ENCODE results near the gene SLC6A12. TPM values are rescaled to one million over a fixed set of nuclear protein-coding genes. Genes with fewer than 3 reads are reported as not detected.

Gene SLC6A12
- polyA plus RNA-seq, 1 of the 3 experiments (the other 2 are of a cell fraction) = 0.02 TPM

DNA sequence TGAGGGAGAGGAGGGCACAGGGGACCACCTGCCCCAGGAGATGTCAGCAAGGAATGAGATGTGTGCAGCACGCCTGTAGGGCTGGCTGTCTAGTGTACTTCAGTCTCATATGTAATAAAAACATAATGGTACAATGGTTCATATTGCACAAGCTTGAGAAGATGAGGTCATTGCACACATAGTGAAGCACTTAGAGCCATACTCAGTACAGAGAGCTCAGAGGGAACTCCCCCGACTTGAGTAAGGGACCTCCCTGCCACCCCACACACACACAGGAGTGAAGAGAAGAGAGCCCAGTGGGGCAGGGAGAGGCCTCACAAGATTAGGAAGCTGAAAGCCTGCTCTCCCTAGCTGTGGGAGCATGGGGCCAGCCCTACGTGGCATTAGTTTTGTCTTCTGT, 61.5 kb downstream of the SLC6A12 start:
- no peak overlapping the region for H3K27ac ChIP-seq (ENCODE audit: low read depth in 2 of 2, low read length in 1 of 2)
- no peaks in the 10 kb centered on the region for H3K79me2 ChIP-seq (ENCODE audit: insufficient read depth)
- H3K4me1 ChIP-seq (ENCODE audit: control insufficient read depth in 1 of 2, insufficient read depth in 2 of 2, low read depth in 1 of 2, low read length in 1 of 2) = peaks cover 0 to 13% of the 10 kb centered on the region in 2 experiments; a peak in 1 of 4 replicates
- no peaks in the 10 kb centered on the region for H3K27me3 ChIP-seq (ENCODE audit: insufficient read depth)
- no peak for DNase-seq
- H3K9ac ChIP-seq = no peak overlapping the region
- no peaks in the 10 kb centered on the region for H3K9me2 ChIP-seq
- no peaks in the 10 kb centered on the region for H4K20me1 ChIP-seq (ENCODE audit: insufficient read depth)
- H3K4me2 ChIP-seq = no peak overlapping the region
- no peak overlapping the region for H2AFZ ChIP-seq (ENCODE audit: low read depth)
- no peaks in the 10 kb centered on the region for H3F3A ChIP-seq (replicated peaks; ENCODE audit: insufficient read depth)
- no peaks in the 10 kb centered on the region for H3K9me3 ChIP-seq
- CTCF ChIA-PET = interaction anchor here (0.6 to 3.0 kb wide), 26 partner anchors 8 to 250 kb away, joined by 3 to 29 read pairs (median 4); no protein-coding TSS in a partner anchor
- H3K4me3 ChIP-seq (ENCODE audit: low read depth in 2 of 2, low read length in 1 of 2) = no peak overlapping the region
- POLR2A ChIA-PET = no interaction called here
- TF ChIP-seq, protein P1, sequence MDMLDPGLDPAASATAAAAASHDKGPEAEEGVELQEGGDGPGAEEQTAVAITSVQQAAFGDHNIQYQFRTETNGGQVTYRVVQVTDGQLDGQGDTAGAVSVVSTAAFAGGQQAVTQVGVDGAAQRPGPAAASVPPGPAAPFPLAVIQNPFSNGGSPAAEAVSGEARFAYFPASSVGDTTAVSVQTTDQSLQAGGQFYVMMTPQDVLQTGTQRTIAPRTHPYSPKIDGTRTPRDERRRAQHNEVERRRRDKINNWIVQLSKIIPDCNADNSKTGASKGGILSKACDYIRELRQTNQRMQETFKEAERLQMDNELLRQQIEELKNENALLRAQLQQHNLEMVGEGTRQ (IDR thresholded peaks at IDR 0.05; ENCODE audit: borderline replicate concordance, low read depth, low read length) = no peak
- TF ChIP-seq POLR2AphosphoS5 (IDR thresholded peaks at IDR 0.05; ENCODE audit: low read depth, low read length) = no peak
- TF ChIP-seq MXI1 (IDR thresholded peaks at IDR 0.05; ENCODE audit: low read depth, low read length) = no peak
- TF ChIP-seq FOXM1 (IDR thresholded peaks at IDR 0.05; ENCODE audit: low read depth) = no peak
- TF ChIP-seq RCOR1 (IDR thresholded peaks at IDR 0.05; ENCODE audit: low read length) = no peak
- TF ChIP-seq, protein P2, sequence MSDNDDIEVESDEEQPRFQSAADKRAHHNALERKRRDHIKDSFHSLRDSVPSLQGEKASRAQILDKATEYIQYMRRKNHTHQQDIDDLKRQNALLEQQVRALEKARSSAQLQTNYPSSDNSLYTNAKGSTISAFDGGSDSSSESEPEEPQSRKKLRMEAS (IDR thresholded peaks at IDR 0.05; ENCODE audit: low read depth) = no peak
- TF ChIP-seq RFX5 (IDR thresholded peaks at IDR 0.05; ENCODE audit: low read length) = no peak
- no peak for TF ChIP-seq GATA2 (CRISPR knock-in tag; IDR thresholded peaks at IDR 0.05)
- TF ChIP-seq, protein P3, sequence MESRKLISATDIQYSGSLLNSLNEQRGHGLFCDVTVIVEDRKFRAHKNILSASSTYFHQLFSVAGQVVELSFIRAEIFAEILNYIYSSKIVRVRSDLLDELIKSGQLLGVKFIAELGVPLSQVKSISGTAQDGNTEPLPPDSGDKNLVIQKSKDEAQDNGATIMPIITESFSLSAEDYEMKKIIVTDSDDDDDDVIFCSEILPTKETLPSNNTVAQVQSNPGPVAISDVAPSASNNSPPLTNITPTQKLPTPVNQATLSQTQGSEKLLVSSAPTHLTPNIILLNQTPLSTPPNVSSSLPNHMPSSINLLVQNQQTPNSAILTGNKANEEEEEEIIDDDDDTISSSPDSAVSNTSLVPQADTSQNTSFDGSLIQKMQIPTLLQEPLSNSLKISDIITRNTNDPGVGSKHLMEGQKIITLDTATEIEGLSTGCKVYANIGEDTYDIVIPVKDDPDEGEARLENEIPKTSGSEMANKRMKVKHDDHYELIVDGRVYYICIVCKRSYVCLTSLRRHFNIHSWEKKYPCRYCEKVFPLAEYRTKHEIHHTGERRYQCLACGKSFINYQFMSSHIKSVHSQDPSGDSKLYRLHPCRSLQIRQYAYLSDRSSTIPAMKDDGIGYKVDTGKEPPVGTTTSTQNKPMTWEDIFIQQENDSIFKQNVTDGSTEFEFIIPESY (IDR thresholded peaks at IDR 0.05; ENCODE audit: borderline replicate concordance, low read depth) = no peak
- TF ChIP-seq CHD2 (IDR thresholded peaks at IDR 0.05; ENCODE audit: low read length, partially characterized antibody) = no peak
- H3K36me3 ChIP-seq (replicated peaks in 1 of 2; ENCODE audit: control insufficient read depth in 1 of 2, insufficient read depth in 2 of 2, low read length in 1 of 2) = no peaks in the 10 kb centered on the region
- whole genome bisulfite sequencing (ENCODE audit: low lambda C conversion rate) = 11% methylated on average over 2 of the region's 3 CpGs

DNA sequence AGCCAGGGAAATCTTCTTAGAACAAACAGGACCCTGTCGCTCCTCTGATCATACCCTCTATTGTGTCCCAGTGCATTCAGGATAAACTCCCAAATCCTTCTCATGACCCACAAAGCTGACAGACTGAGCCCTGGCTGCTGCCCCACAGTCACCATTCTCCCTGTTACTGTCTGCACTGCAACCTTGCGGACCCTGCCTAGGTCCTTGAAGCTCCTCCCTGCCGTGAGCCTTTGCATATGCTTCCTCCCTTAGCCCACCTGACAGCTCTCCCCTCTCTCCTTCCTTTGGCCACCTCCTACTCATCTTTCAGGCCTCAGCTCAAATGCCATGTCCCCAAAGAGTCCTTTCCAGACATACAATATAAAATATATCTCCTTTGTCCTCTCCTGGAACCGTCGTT, 62.4 kb downstream of the SLC6A12 start:
- no peaks in the 10 kb centered on the region for H3K79me2 ChIP-seq (ENCODE audit: insufficient read depth)
- 52% methylated on average over 5 of the region's 5 CpGs for WGBS (ENCODE audit: low lambda C conversion rate)
- no peak overlapping the region for H3K4me2 ChIP-seq
- H3K27ac ChIP-seq (ENCODE audit: low read depth in 2 of 2, low read length in 1 of 2) = no peak overlapping the region
- H3F3A ChIP-seq (replicated peaks; ENCODE audit: insufficient read depth) = no peaks in the 10 kb centered on the region
- H3K27me3 ChIP-seq (ENCODE audit: insufficient read depth) = no peaks in the 10 kb centered on the region
- POLR2A ChIA-PET = no interaction called here
- no peaks in the 10 kb centered on the region for H4K20me1 ChIP-seq (ENCODE audit: insufficient read depth)
- no peak overlapping the region for H2AFZ ChIP-seq (ENCODE audit: low read depth)
- H3K36me3 ChIP-seq (replicated peaks in 1 of 2; ENCODE audit: control insufficient read depth in 1 of 2, insufficient read depth in 2 of 2, low read length in 1 of 2) = no peaks in the 10 kb centered on the region
- H3K9ac ChIP-seq = no peak overlapping the region
- no peaks in the 10 kb centered on the region for H3K9me2 ChIP-seq
- CTCF ChIA-PET = interaction anchor here (0.6 to 3.0 kb wide), 8 partner anchors 10 to 58 kb away, joined by 3 to 29 read pairs (median 4); no protein-coding TSS in a partner anchor
- H3K4me1 ChIP-seq (ENCODE audit: control insufficient read depth in 1 of 2, insufficient read depth in 2 of 2, low read depth in 1 of 2, low read length in 1 of 2) = peaks cover 0 to 13% of the 10 kb centered on the region in 2 experiments; a peak in 1 of 4 replicates
- no peak for DNase-seq
- no peak for TF ChIP-seq MEF2A (IDR thresholded peaks at IDR 0.05; ENCODE audit: borderline replicate concordance, low read depth)
- TF ChIP-seq, protein P4, sequence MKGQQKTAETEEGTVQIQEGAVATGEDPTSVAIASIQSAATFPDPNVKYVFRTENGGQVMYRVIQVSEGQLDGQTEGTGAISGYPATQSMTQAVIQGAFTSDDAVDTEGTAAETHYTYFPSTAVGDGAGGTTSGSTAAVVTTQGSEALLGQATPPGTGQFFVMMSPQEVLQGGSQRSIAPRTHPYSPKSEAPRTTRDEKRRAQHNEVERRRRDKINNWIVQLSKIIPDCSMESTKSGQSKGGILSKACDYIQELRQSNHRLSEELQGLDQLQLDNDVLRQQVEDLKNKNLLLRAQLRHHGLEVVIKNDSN (IDR thresholded peaks at IDR 0.05; ENCODE audit: borderline replicate concordance, low read depth) = no peak
- TF ChIP-seq, protein P3 (IDR thresholded peaks at IDR 0.05; ENCODE audit: borderline replicate concordance, low read depth) = no peak
- no peaks in the 10 kb centered on the region for H3K9me3 ChIP-seq
- no peak overlapping the region for H3K4me3 ChIP-seq (ENCODE audit: low read depth in 2 of 2, low read length in 1 of 2)
